Measurements from ENCODE around the gene CACNB1.
A peak's percentile ranks its signal among the peaks of the same experiment; 100 is the strongest.

The CACNB1 gene

GRCh38 chr17:39194985-39195524 is 2.4 kb downstream of the CACNB1 start:
- no peak for TF ChIP-seq CTCF (conservative IDR thresholded peaks at IDR 0.05; ENCODE audit: low read depth, low read length)
- DNase-seq (ENCODE audit: low read depth), result no peak
- no peak overlapping the region for H3K4me3 ChIP-seq (ENCODE audit: low read depth, low read length)

DNA sequence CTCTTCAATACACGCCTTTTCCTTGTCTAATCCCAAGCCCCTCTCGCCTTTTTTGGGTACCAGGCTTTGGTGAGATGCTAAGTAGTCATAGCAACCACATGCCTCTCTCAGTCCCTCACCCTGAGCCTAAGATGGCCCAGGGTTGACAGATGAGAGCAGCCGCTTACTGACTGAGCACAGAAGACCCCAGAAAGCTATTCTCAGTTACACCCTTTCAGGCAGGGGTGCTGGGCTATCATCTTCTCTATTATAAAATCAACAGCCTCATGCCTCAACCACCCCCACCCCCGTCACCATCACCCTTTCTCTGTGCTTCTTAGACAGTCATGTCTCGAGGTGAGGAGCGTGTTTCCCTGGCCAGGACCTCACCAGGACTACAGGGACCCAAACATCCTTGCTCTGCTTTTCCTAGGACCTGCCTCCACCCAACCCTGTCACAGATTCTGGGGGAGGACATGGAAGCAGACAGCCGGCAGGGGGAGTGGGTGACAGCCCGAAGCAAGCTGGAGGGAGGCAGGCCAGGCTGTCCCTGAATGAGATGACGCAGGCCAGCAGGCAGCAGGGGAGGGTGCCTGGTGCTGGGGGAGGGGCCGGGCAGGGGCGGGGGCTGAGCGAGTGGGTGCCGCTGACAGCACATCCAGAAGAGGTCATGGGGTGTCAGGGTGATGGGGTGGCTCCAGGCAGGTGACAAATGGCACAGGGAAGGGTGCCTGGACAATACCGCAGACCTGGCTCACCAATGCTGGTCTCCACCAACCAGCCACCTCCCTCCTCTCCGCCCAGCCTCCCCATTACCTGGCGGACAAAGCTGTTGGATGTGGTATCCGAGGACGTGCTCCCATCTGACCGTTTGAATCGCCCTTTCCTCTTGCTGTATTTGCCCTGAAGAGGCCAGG is 3.1 kb downstream of the CACNB1 start:
- peak; percentile 60 for TF ChIP-seq CTCF (conservative IDR thresholded peaks at IDR 0.05; ENCODE audit: low read depth, low read length)
- DNase-seq (ENCODE audit: low read depth), result peak; percentile 53
- no peak overlapping the region for H3K4me3 ChIP-seq (ENCODE audit: low read depth, low read length)

- H3K4me3 ChIP-seq (ENCODE audit: low read depth, low read length), result no peak overlapping the region
- TF ChIP-seq CTCF (conservative IDR thresholded peaks at IDR 0.05; ENCODE audit: low read depth, low read length), result no peak
- DNase-seq (ENCODE audit: low read depth), result no peak
Measured at GRCh38 chr17:39193346-39193745, 4.1 kb downstream of the CACNB1 start.

- no peak for TF ChIP-seq CTCF (conservative IDR thresholded peaks at IDR 0.05; ENCODE audit: low read depth, low read length)
- no peak for DNase-seq (ENCODE audit: low read depth)
- no peak overlapping the region for H3K4me3 ChIP-seq (ENCODE audit: low read depth, low read length)
Measured at GRCh38 chr17:39192901-39193300, 4.6 kb downstream of the CACNB1 start.

GRCh38 chr17:39191750-39192510 is 5.5 kb downstream of the CACNB1 start:
- H3K4me3 ChIP-seq (ENCODE audit: low read depth, low read length), result no peak overlapping the region
- no peak for DNase-seq (ENCODE audit: low read depth)
- no peak for TF ChIP-seq CTCF (conservative IDR thresholded peaks at IDR 0.05; ENCODE audit: low read depth, low read length)

- no peak overlapping the region for H3K4me3 ChIP-seq (ENCODE audit: low read depth, low read length)
- DNase-seq (ENCODE audit: low read depth), result no peak
- TF ChIP-seq CTCF (conservative IDR thresholded peaks at IDR 0.05; ENCODE audit: low read depth, low read length), result no peak
Measured at GRCh38 chr17:39187152-39187830, 10.2 kb downstream of the CACNB1 start.

All from choroid plexus epithelial cell (primary cell).